Sigmoid colon (tissue), 4 donors: Measurements from ENCODE around the gene FMO4.

ENCODE experiments used
- POLR2A ChIP-seq, 2 donors: fragments of 450-650 bp; IDR thresholded peaks; one replicate each; pipeline ENCODE4 v1.6.1; 2016; ENCODE audit warnings: antibody characterized with exemption in 2 of 2, mild to moderate bottlenecking in 2 of 2, moderate library complexity in 2 of 2
- POLR2AphosphoS5 ChIP-seq, 4 donors: sonication (generic); formaldehyde crosslinking; IDR thresholded peaks; one replicate each; pipeline ENCODE4 v1.6.1; 2017; ENCODE audit warnings: antibody characterized with exemption in 4 of 4

- TF ChIP-seq POLR2AphosphoS5 (IDR thresholded peaks at IDR 0.05), result no peak
- TF ChIP-seq POLR2A (IDR thresholded peaks at IDR 0.05), result no peak
Measured at GRCh38 chr1:171313319-171313834, 606 bp upstream of the FMO4 start.
